BE2C (cell line): ENCODE measurements around the gene GRIN2A.
A peak's percentile ranks its signal among the peaks of the same experiment; 100 is the strongest.

ENCODE experiments used
- DNase-seq: peaks from one replicate; pipeline ENCODE4 v3.0.0-alpha.2; 2020
- H3K27me3 ChIP-seq: fragments of 250-450 bp; sonication (Bioruptor Pico); 2 replicates; pipeline ENCODE4 v1.5.1; 2020; ENCODE audit warnings: mild to moderate bottlenecking
- H3K36me3 ChIP-seq: fragments of 250-450 bp; sonication (Bioruptor Pico); 2 replicates; pipeline ENCODE4 v1.5.1; 2020; ENCODE audit warnings: mild to moderate bottlenecking
- H3K4me1 ChIP-seq: fragments of 250-450 bp; sonication (Bioruptor Pico); 2 replicates; pipeline ENCODE4 v1.5.1; 2020
- H3K4me3 ChIP-seq: 2 replicates; pipeline ENCODE4 v1.5.1; 2011; ENCODE audit warnings: low read depth, low read length
- H3K9me3 ChIP-seq: fragments of 250-450 bp; sonication (Bioruptor Pico); 2 replicates; pipeline ENCODE4 v1.5.1; 2020
- TF ChIP-seq, protein P1 (sequence below): IDR thresholded peaks from 2 replicates; pipeline ENCODE4 v1.5.1; 2012; ENCODE audit warnings: mild to moderate bottlenecking, low read depth, low read length

The GRIN2A gene

DNA sequence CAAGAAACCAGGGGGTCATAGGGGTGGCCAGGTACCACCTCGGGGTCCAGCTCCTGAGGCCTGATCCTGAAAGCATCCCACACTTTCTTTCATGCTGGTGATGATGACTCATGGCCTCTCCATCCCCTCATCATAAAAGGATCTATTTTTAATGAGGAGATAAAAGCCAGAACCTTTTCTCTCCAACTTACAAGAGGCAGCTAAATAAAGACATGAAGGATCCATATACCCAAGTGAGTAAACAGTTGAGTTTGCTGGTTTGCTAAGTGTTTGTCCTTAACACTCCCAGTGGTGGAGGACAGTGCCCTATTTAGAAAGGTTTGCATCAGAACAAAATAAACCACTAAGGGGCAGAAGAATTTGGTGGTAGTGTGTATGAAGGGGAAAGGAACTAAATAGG is 383.8 kb downstream of the GRIN2A start:
- no peaks in the 10 kb centered on the region for H3K4me1 ChIP-seq
- no peak for DNase-seq
- H3K36me3 ChIP-seq, result no peaks in the 10 kb centered on the region
- H3K27me3 ChIP-seq, result no peaks in the 10 kb centered on the region
- H3K4me3 ChIP-seq, result no peak overlapping the region
- no peaks in the 10 kb centered on the region for H3K9me3 ChIP-seq
- TF ChIP-seq, protein P1, sequence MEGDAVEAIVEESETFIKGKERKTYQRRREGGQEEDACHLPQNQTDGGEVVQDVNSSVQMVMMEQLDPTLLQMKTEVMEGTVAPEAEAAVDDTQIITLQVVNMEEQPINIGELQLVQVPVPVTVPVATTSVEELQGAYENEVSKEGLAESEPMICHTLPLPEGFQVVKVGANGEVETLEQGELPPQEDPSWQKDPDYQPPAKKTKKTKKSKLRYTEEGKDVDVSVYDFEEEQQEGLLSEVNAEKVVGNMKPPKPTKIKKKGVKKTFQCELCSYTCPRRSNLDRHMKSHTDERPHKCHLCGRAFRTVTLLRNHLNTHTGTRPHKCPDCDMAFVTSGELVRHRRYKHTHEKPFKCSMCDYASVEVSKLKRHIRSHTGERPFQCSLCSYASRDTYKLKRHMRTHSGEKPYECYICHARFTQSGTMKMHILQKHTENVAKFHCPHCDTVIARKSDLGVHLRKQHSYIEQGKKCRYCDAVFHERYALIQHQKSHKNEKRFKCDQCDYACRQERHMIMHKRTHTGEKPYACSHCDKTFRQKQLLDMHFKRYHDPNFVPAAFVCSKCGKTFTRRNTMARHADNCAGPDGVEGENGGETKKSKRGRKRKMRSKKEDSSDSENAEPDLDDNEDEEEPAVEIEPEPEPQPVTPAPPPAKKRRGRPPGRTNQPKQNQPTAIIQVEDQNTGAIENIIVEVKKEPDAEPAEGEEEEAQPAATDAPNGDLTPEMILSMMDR, result no peak

DNA sequence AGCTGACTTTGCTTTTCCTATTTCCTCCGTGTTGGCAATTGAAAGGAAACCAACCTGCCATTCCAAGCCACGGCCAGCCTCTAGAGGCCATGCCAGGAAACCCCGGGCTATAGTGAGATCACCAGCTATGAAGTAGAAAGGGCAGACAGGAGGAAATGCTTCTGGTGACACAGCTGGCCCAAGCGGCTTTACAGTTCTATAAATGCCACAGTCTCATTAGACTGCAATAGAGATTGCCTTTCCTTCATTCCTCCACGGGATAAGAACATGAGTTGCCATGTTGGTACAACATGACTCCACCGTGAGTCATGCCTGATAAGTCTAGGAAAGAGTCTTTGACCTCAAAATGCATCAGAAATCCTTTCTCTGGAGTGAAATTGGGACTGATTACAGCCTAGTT is 384.9 kb downstream of the GRIN2A start:
- TF ChIP-seq, protein P1, result no peak
- Histone ChIP-seq H3K4me3 (no peak overlapping the region), H3K9me3 (no peaks in the 10 kb centered on the region), H3K36me3 (no peaks in the 10 kb centered on the region), H3K27me3 (no peaks in the 10 kb centered on the region), H3K4me1 (no peaks in the 10 kb centered on the region)
- DNase-seq, result no peak

DNA sequence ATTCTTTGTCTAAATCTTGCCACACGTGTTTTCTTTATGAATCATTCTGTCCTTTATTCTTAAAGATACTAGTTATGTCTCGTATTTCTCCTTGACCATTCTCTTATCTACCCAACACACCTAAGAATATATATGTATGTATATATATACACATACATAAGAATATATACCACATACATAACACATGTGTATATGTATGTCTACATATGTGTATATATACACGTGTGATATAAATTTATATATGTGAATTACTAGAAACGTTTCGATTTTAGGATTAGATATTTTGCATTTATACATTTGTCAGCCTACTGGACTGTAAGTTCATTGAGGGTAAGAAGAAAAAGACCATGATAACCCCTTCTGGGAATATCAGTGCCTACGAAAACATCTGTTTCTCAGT is 388.6 kb downstream of the GRIN2A start:
- Histone ChIP-seq H3K36me3 (no peaks in the 10 kb centered on the region), H3K4me3 (no peak overlapping the region), H3K4me1 (no peaks in the 10 kb centered on the region), H3K27me3 (no peaks in the 10 kb centered on the region), H3K9me3 (no peaks in the 10 kb centered on the region)
- TF ChIP-seq, protein P1, result no peak
- no peak for DNase-seq

DNA sequence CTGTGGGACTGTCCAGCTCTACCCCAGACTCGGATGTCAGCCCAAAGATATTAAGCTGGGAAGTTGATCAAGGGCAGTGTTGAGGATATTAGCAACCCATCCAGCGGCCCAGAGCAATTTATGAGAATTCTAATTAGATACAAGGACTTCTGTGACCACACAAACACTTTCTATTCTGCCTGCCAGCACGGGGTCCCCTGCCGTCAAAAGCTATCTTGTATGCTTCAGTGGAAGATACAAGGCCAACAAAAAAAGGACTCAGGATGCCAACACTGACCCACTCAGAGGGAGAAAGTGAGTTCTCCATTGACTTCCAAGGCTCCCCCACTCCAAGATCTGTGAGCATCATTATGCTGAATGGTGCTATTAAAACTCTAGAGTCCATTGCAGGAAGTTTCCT is 390.7 kb downstream of the GRIN2A start:
- DNase-seq, result no peak
- TF ChIP-seq, protein P1, result no peak
- Histone ChIP-seq H3K4me1 (no peaks in the 10 kb centered on the region), H3K36me3 (no peaks in the 10 kb centered on the region), H3K4me3 (no peak overlapping the region), H3K27me3 (no peaks in the 10 kb centered on the region), H3K9me3 (no peaks in the 10 kb centered on the region)

DNA sequence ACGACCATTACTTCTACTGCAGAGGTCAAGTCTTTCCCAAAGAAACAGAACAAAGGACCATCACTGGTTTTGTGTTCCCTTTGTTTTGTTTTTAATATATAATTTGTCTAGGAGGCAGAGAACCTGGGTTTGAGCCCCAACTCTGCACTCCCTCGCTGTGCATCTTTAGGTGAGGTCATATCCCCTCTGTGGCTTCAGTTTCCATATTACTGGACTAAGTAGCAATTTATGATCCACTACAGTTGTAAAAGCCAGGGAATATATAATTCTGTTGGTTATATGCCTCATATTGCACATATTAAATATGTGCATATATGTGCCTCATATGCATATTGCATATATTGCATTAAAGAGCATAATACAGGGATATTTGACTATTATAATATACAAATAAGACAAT is 392.0 kb downstream of the GRIN2A start:
- H3K4me3 ChIP-seq, result no peak overlapping the region
- no peaks in the 10 kb centered on the region for H3K27me3 ChIP-seq
- H3K4me1 ChIP-seq, result no peaks in the 10 kb centered on the region
- H3K36me3 ChIP-seq, result no peaks in the 10 kb centered on the region
- TF ChIP-seq, protein P1, result no peak
- DNase-seq, result no peak
- H3K9me3 ChIP-seq, result no peaks in the 10 kb centered on the region

DNA sequence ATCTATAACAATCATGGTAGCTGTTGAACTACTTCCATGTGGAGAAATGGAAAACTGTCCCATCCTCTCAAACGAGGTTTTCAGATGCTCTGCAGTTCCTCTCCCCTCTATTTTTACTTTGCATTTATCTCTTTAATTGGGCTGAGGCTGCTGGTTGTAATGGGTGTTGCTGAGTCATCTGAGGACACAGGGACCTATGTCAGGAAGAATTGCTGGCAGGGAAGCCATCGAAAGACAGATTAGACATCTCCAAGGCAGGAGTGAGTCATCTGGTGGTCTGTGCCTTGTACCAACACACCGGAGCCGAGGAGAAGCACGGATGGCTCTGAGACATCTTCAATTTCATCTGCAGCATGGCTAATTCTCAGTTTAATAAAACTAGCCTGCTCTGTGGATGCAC is 394.5 kb downstream of the GRIN2A start:
- H3K4me3 ChIP-seq, result no peak overlapping the region
- no peaks in the 10 kb centered on the region for H3K4me1 ChIP-seq
- no peaks in the 10 kb centered on the region for H3K27me3 ChIP-seq
- peak; percentile 21 for DNase-seq
- TF ChIP-seq, protein P1, result no peak
- no peaks in the 10 kb centered on the region for H3K36me3 ChIP-seq
- H3K9me3 ChIP-seq, result no peaks in the 10 kb centered on the region
